ENCODE measurements around the gene DYNLT1.

The DYNLT1 gene

GRCh38 chr6:158593670-158594069, 50.9 kb downstream of the DYNLT1 start:
- TF ChIP-seq TEAD4 (IDR thresholded peaks at IDR 0.05) (no peak), EP300 (IDR thresholded peaks at IDR 0.05; ENCODE audit: borderline replicate concordance) (no peak), ZBTB7A (IDR thresholded peaks at IDR 0.05; ENCODE audit: low read depth) (no peak), FOXM1 (IDR thresholded peaks at IDR 0.05; ENCODE audit: borderline replicate concordance, low read depth) (no peak), YY1 (IDR thresholded peaks at IDR 0.05; ENCODE audit: low read depth) (no peak), CREB1 (IDR thresholded peaks at IDR 0.05; ENCODE audit: low read depth) (no peak), NFIC (IDR thresholded peaks at IDR 0.05) (no peak), REST (IDR thresholded peaks at IDR 0.05; ENCODE audit: low read depth) (no peak), TCF12 (IDR thresholded peaks at IDR 0.05; ENCODE audit: low read depth) (no peak), CEBPB (IDR thresholded peaks at IDR 0.05) (no peak), EGR1 (IDR thresholded peaks at IDR 0.05) (no peak), TAF1 (IDR thresholded peaks at IDR 0.05; ENCODE audit: low read depth) (no peak), RAD21 (IDR thresholded peaks at IDR 0.05; ENCODE audit: low read depth) (no peak)
- TF ChIP-seq, protein P1, sequence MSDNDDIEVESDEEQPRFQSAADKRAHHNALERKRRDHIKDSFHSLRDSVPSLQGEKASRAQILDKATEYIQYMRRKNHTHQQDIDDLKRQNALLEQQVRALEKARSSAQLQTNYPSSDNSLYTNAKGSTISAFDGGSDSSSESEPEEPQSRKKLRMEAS (IDR thresholded peaks at IDR 0.05) = no peak
- TF ChIP-seq, protein P2, sequence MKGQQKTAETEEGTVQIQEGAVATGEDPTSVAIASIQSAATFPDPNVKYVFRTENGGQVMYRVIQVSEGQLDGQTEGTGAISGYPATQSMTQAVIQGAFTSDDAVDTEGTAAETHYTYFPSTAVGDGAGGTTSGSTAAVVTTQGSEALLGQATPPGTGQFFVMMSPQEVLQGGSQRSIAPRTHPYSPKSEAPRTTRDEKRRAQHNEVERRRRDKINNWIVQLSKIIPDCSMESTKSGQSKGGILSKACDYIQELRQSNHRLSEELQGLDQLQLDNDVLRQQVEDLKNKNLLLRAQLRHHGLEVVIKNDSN (IDR thresholded peaks at IDR 0.05) = no peak

GRCh38 chr6:158591810-158592209, 52.7 kb downstream of the DYNLT1 start:
- TF ChIP-seq TEAD4 (IDR thresholded peaks at IDR 0.05) (no peak), TAF1 (IDR thresholded peaks at IDR 0.05; ENCODE audit: low read depth) (no peak), TCF12 (IDR thresholded peaks at IDR 0.05; ENCODE audit: low read depth) (no peak), EGR1 (IDR thresholded peaks at IDR 0.05) (no peak), CEBPB (IDR thresholded peaks at IDR 0.05) (no peak), REST (IDR thresholded peaks at IDR 0.05; ENCODE audit: low read depth) (no peak)

- no peak for TF ChIP-seq YY1 (IDR thresholded peaks at IDR 0.05; ENCODE audit: low read depth)
- no peak for TF ChIP-seq FOXM1 (IDR thresholded peaks at IDR 0.05; ENCODE audit: borderline replicate concordance, low read depth)
- TF ChIP-seq RAD21 (IDR thresholded peaks at IDR 0.05; ENCODE audit: low read depth) = no peak
- TF ChIP-seq CEBPB (IDR thresholded peaks at IDR 0.05) = no peak
- no peak for TF ChIP-seq ZBTB7A (IDR thresholded peaks at IDR 0.05; ENCODE audit: low read depth)
- TF ChIP-seq NFIC (IDR thresholded peaks at IDR 0.05) = no peak
Observed at GRCh38 chr6:158591134-158591809, 53.3 kb downstream of the DYNLT1 start.

- TF ChIP-seq TEAD4 (IDR thresholded peaks at IDR 0.05) = no peak
- TF ChIP-seq, protein P2 (IDR thresholded peaks at IDR 0.05) = no peak
- TF ChIP-seq CEBPB (IDR thresholded peaks at IDR 0.05) = no peak
- no peak for TF ChIP-seq YY1 (IDR thresholded peaks at IDR 0.05; ENCODE audit: low read depth)
Observed at GRCh38 chr6:158589366-158589765, 55.2 kb downstream of the DYNLT1 start.

DNA sequence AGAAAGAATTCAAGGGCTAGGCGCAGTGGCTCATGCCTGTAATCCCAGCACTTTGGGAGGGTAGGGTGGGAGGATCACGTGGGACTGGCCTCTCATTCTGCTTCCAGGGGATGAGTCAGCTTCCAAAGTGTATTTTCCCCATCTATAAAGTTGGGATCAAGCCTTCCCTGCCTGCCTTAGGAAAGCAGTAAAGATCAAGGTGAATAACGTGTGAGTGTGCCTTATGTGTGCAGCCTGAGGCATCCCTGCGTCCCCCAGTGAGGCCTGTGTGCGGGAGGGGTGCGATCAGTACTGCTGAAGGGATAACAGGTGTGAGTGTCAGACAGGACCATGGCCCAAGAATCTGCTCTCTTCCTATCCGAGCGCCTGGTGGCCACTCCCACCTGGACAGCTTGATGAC, 57.9 kb downstream of the DYNLT1 start:
- no peak for TF ChIP-seq ZBTB7A (IDR thresholded peaks at IDR 0.05; ENCODE audit: low read depth)
